HG02763 (cell line): Measurements from ENCODE around the gene CLCN3.
"Not testable (repeated sequence)": the region's sequence is repeated elsewhere in the genome, so short reads cannot be mapped to it uniquely, and the experiment has no call there.

Source experiments
- ATAC-seq: cut with Tn5 transposase; IDR thresholded peaks from one replicate; pipeline ENCODE4 v1.9.1; 2021; ENCODE audit warnings: mild to moderate bottlenecking, moderate library complexity; ENCODE audit not compliant: unreplicated experiment

CLCN3 gene

DNA sequence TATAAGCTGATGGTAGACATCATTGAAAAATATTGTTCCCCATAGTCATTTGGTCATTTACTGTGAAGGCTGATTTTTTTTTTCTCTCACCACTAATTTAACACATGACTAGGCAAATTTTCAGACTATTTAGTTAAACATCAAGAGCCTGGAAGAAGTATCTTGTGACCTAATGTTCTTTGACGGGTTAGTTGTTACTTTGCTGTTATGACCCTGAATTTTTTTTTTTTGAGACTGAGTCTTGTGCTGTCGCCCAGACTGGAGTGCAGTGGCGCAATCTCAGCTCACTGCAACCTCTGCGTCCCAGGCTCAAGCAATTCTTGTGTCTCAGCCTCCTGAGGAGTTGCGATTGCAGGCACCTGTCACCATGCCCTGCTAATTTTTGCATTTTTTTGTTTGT is 70.4 kb downstream of the CLCN3 start:
- ATAC-seq, result no peak

DNA sequence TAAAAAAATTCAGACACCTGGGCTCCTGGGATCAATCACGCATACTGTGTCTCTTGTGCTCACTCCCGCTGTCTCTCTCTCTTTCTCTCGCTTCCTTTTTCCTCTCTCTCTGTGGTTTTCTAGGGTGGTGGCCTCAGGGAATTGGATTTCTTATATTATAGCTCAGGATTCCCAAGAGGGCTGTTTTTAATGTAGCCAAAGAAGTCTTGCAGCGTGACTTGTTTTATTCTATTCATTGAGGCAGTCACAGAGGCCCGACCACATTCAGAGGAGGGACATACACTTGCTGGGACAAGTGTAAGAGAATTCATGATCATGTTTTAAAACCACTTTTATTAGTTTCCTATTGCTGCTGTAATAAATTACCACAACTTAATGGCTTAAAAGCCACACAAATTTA is 78.0 kb downstream of the CLCN3 start:
- ATAC-seq, result no peak

DNA sequence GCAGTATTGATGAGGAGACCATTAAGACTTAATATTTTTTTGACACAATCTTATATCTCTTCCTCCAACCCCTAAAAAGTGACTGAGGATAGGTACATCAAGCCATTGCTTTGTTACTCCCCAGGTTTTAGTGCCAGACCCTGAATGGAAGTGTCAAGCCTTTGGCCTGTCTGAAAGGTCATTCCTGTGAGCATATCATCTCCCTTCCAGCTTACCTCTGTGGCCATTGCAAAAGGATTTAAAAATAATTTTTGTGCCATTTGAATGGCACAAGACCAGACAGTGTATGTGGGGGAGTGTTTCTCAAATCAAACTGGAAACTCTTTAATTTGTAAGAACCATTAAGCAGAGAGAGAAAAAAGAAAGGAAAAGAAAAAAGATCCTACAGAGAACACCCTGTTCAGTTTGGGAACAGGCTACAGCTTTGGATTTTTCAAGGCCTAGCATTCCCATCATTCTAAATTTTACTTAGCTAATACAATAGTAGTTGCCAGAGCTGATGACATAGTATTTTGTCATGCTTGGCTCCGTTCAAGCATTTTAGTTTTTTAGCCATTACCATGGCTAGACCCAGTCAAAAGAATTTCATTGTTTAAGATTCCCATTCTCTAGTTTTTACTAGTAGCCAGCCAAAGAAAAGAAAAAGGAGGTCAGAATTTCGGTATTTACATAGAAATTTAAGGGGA is 87.7 kb downstream of the CLCN3 start:
- ATAC-seq, result no peak

DNA sequence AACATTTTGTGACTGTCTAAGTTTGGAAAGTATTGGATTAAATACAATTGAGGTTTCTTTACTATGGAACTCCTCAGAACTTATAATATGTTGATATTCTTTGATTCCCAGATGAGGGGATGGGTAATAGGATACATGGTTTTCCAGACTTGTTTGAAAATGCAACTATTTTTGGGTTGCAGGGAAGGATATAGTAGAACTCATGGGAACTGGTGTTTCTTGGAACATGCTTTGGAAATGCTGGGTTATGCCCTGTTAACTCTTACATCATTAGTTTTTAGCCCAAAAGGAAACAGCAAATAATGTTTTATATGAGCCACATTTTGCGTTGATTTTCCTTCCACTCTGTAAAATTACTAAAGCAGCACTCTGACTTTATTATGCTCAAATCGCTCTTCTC is 95.4 kb downstream of the CLCN3 start:
- ATAC-seq, result no peak

DNA sequence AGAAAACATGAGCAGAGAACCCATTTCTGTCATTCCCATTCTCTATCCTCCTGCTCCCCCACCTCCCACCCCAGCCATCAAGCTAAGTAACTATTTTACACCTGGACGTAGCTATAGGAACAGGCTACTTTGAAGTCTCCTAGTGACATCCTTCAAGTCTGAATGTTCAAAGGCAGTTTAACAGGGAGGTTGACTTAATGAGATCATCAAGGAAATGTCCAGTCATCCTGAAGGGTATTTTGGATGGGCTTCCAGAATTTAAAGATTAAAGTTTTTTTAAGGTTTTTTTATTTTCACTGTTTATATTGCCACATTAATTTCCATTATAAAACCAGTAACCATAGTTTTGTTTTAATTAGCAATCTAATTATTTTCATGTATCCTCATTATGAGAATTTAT is 96.3 kb downstream of the CLCN3 start:
- no peak for ATAC-seq

DNA sequence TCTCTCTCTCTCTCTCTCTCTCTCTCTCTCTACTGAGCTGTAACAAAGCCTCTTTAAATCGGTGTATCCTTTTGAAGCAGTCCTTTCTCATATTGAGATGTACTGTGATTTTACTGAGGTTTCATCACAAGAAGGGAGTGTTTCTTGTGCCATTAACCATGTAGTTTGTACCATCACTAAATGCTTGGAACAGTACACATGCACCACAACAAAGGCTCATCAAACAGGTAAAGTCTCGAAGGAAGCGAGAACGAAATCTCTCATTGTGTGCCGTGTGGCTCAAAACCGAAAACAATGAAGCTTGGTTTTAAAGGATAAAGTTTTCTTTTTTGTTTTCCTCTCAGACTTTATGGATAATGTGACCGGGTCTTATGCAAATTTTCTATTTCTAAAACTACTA is 100.2 kb downstream of the CLCN3 start:
- ATAC-seq, result no peak

DNA sequence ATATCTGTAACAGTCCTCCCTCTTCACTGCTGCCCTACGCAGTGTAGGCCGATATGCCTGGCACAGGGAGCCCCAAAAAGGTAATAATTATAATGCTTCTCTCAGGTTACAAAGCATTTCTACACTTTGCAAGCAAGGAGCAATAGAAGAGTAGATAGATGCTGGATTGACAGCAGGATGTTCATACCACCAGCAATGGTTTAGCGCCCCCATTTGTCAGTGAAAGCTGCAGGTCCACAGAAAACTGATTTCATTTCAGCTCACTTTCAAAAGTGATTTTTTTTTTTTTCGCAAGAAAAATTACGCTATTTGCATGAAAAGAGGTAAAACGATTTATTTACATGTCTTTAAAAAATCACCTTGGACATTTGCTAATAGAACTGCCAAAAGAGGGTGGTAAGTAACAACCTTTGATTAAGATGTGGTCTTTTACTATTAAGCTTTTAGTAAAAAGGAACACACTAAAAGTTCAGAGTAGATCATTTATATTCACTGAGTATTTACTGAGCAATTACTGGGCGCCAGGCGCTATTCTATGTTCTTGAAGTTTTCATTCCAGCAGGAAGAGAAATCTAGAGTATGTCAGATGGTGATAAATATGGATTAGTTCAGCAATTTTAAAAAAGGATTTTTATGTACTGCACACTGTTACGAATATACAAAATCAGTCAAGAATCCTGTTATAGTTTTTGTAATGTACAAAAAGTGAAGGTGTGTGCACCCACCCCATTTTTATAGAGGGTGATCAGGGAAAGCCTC is 103.0 kb downstream of the CLCN3 start:
- no peak for ATAC-seq

DNA sequence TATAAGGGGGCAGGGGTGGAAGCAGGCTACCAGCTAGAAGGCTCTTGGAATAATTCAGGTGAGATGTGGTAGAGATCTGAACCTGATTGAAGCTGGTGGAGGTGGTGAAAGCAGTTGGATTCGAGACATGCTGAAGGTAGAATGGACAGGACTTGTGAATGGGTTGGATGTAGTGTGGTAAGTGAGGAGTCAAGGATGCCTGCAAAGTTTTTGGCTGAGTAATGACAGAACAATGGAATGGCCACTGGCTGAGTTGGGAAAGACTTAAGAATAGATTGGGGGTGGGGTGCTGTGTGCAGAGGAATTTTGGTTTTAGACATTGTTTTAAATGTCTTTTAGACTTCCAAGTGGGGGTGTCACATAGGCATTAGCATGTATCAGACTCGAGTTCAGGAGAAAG is 103.9 kb downstream of the CLCN3 start:
- no peak for ATAC-seq

DNA sequence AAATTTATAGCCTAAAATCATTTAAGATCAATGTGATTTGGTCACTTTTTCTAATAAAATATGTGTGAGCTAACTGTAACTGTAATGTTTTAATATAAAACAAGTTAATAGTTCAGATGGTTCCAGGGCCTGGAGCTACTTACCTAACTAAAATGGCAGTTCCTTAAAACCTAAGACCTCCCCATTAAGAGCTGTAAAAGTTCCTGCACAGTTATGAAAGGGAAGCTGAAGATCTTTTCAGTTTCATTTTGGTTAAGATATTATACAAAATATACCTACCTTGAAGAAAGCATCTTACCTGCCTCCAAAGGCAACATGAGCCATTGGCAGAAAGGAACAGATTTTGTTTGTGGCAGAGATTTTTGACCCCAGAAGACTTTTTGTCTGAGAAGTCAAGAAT is 107.2 kb downstream of the CLCN3 start:
- ATAC-seq, result no peak

DNA sequence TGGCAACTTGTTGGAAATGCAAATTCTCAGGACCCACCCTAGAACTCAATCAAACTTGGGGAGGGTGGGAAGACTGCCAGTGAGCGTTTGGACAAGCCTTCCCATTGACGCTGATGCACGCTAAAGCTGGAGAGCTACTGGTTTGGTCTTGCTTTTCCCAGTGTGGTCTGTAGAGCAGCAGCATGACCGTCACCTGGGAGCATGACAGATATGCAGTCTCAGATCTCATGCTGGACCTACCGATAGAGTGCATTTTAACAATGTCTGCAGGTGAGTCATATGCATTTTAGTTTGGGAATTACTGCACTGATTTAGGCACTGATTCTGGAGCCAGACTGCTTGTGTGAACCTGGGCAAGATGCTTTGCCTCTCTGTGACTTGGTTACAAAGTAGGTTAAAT is 110.2 kb downstream of the CLCN3 start:
- ATAC-seq, result no peak

DNA sequence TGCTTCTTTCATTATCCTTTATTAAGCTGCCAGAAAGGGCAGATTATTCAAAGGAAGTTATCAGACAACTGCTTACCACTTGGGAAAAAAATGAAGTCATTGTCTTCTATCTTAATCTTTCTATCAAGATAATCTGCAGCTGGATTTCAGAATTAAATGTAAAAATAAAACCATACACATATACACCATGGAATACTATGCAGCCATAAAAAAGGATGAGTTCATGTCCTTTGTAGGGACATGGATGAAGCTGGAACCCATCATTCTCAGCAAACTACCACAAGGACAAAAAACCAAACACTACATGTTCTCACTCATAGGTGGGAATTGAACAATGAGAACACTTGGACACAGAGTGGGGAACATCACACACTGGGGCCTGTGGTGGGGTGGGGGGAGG is 118.2 kb downstream of the CLCN3 start:
- not testable (repeated sequence) for ATAC-seq

DNA sequence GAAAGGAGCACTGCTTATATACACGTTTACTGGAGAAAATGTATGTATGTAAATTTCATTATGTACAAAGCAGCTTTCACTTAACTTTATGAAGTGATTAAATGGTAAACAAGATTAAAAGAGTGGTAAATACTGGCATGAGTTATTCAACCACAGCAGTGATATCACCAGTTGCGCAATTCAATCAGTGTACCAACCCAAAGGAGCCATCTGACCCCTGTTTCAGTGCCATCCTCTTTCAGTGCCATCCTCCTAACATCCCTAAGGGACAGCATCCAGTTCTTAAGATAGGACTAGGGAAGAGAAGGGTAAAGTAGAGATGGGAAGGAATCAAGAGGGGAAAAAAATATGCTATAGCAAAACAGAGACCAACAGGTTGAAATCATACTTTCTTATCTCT is 121.2 kb downstream of the CLCN3 start:
- no peak for ATAC-seq

DNA sequence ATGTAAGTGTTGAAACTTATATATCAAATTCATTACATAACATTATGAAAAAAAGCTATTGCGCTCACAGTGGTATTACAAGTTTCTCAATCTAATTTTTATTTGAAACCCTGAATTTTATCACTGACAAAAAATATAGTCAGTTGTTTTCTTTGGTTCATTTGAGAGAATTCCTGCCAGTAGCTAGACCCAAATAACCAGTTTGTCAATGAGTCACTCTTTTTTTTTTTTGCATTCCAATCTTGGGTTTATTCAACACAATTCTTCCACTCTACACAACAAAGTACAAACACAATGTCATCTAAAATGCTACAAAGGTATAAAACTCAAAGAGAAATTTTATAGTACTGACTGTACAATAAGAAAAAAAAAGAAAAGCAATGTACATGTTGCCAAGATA is 124.2 kb downstream of the CLCN3 start:
- no peak for ATAC-seq

DNA sequence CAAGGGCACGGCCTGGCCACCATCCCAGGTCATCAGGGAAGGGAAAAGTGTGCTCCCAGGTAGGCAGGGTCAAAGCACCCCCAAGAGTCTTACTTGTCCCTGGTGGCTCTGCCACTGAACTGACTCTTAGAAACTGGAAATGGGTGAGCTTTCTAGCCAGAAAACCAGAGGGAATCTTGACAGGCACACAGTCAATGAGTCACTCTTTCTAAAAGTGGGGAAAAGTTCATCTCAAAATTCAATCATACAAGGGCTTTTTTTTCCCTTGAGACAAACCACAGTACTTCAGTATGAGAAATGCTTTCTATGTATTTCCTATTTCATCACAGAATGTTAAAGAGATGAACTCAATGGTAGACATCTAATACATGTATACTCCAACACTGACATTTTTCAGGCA is 124.9 kb downstream of the CLCN3 start:
- ATAC-seq, result no peak

DNA sequence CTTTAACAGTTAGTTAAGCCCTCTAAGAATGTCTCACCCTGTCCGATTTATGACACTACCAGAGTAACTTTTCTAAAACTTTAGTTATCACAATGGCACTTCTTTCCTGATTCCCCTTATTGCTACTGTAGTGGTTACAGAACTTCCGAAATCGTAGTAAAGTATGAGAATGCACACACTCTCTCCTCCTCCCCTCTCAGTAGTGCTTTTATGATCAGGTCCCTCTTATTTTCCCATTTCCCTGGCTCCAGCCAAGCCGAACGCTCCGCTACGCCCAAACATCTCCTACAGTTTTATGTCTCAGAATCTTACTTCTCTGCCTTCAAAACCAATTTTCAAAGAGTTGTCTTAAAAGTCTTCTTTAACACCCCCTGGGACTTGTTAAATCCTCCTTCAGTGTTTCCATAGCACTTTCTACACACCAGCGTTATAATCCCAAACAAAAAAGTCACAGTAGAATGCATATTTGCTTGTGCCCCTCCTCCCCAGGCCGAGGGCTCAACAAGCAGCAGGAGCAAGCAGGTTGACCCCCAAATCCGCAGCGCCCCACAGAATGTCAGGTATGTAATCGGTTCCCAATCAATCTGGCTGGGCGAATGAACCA is 136.7 kb downstream of the CLCN3 start:
- peak; percentile 2 for ATAC-seq

DNA sequence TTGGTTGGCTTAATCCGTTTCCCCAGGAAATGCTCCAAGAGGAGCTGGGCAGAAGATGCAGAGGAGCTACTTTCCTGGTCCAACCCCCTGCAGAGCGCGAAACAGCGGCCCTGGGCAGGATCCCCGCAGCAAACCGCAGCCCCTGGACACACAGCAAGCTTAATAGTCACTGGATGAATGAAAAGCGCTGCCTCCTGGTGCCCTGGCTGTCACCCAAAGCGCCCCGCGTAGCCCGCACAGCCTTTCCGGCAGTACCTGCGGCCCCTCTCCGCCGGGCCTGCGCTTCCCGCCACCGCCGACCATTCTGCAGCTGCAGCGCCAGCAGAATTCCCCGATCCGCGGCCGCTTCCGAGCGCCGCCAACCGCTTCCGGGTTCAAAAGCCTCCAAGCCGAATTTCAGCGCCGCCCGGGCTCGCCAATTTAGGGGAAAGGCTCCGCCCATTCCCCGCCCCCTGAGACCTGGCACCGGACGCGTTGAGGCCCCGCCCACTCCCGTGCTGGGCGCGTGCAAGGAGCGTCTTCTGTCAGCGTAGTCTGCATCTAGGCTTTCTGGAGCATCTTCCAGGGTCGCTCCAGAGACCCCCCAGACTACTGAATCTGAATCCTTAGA is 137.3 kb downstream of the CLCN3 start, which contains the start of gene HPF1:
HPF1 (minus strand) TSS at position 370 of the 610 bp plus-strand sequence; CDS start at position 303, 67 bp downstream.
- ATAC-seq, result peak; percentile 93

DNA sequence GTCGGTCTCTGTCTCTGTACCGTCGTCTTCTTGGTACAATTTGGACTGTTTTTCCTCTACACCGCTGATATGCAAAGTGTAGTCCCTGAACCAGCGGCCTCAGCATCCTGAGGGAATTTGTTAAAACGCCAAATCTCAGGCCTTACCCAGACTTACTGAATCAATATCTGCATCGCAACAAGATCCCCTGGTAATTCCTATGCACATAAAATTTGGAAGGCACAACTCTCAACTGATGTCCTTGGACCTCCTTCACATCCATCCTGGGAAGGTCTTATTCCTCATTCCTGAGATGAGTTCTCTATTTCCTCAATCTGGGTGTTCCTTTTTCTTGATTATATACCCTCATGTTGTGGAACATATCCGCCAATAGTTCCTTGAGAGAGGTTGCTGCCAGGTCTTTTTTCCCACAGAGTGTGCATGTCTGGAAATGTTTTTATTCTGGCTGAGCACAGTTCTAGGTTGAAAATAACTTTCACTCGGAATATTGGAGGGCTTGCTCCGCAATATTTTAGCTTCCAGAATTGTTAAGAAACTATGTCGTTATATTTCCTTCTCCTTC is 138.1 kb downstream of the CLCN3 start:
- no peak for ATAC-seq

DNA sequence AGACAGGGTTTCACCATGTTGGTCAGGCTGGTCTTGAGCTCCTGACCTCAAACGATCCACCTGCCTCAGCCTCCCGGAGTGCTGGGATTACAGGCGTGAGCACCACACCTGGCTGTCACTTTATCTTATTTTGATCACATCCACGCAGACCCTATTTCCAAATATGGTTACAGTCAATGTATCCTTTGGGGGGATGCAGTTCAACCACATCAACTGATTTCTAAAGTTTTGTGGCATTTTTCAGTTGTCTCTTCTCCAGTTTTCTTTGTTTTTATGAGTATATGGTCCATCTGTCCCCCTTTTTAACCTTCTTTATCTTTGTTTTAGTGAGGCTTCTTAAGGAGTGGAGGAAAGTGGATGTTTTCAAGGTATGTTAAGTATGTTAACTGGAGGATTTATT is 141.5 kb downstream of the CLCN3 start:
- ATAC-seq, result no peak

DNA sequence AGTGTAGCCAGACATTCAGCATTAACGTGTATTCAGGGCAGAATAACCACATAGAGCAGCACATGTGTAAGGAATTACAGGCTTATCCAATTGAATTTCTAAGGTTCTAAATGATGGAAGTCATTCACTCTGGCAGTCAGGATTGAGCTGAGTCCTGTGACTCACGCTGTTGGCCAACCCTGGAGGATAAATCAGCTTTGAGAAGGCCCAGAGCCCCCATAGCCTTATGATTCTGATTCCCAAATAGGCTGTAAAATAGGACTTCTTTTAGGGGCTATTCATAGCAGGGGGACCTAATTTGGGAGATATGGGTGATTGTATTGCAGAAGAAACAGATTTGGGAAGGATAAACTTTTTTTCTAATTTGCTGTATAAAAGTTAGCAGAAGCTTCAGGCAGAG is 145.5 kb downstream of the CLCN3 start:
- no peak for ATAC-seq

DNA sequence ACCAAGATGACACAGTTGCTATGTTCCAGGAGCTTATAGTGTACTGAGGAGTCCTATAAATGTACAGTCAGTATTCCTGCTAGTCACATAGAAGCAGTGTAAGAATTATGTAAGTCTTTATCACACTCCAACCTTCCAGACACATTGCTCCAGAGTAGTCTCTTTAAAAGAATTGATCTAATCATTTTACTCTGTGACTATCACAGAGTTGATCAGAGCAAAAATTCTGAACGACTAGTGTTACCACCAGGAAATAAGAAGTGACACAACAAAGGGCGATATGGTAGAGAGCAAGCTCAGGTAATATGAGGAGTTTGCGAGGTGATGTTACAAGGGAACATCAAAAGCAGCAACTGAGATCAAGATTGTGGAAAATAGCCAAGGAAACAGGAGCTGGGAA is 146.4 kb downstream of the CLCN3 start:
- no peak for ATAC-seq

DNA sequence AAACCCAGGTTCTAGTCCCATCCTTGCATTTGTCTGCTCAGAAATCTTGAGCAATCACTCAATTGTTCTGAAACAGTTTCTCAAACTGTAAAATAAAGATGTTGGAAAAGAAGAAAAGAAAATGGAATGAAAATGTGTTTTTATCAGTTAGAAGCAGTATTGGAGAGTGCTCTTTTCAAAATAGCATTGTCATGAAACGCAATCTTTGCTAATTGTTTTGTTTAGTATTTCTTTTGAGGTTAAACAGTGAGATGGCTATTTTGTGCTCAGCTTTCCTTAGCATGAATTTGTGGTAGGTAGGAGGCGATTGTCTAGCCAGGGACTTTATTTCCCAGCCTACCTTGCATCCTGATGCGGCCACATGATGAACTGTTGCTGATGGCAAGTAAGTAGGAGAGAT is 148.0 kb downstream of the CLCN3 start:
- no peak for ATAC-seq
